NCI-H345 (cell line): ENCODE measurements around the gene TRIO.
"Not testable (repeated sequence)": the region's sequence is repeated elsewhere in the genome, so short reads cannot be mapped to it uniquely, and the experiment has no call there.

Experiments used
- DNase-seq: peaks from one replicate; lab custom pipeline; 2025; lab: John Stamatoyannopoulos, UW

TRIO gene

GRCh38 chr5:14186059-14186830 is 43.1 kb downstream of the TRIO start:
- no peak for DNase-seq

DNA sequence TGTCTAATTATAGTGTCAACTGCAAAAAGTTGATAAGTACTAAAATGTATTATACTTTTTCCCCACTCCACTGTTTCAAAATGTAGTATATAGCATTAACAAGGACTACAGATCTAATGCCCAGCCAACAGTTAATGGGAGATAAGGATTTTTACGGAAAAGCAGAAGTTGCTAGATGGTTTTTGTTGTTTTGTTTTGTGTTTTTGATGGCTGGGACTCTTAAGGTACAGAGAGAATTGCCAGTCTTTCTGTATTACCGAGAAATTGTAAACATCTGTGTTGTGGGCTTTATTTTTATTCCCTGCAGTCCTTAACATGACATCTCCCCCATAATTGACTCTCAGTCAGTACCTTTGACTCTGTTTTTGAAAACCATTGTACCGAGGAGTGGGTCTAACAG is 44.0 kb downstream of the TRIO start:
- no peak for DNase-seq

- no peak for DNase-seq
These were observed 44.5 kb downstream of the TRIO start for GRCh38 chr5:14187660-14188059.

DNA sequence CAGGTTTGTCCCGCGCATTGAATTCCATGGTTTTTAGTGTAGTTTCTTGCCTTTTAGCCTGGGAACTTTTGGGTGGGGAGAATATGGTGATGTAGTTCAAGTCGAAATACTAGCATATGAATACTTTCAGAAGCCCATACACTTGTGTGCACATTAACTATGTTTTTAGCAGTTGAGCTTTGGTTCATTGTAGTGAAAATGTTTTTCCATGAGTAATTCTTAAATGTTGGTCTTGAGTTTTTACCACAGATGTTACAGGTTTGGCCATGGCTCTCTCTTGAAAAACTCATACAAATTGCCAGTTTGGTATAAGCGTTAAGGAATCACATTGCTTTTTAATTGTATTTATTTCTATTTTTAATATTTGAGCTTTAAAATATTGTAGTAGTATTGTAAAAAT is 45.6 kb downstream of the TRIO start:
- no peak for DNase-seq

DNA sequence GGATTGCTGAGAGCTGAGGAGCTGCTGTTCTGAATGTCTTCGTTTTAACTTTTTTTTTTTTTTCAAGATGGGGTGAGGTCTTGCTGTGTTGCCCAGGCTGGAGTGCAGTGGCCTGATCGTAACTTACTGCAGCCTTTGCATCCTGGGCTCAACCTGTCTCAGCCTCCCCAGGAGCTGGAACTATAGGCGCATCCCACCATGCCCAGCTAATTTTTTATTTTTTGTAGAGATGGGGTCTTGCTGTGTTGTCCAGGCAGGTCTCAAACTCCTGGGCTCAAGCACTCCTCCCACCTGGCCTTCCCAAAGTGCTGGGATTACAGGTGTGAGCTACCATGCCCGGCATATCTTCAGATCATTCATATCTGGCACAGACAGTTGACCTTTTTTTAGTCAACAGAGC is 46.5 kb downstream of the TRIO start:
- DNase-seq = no peak

DNA sequence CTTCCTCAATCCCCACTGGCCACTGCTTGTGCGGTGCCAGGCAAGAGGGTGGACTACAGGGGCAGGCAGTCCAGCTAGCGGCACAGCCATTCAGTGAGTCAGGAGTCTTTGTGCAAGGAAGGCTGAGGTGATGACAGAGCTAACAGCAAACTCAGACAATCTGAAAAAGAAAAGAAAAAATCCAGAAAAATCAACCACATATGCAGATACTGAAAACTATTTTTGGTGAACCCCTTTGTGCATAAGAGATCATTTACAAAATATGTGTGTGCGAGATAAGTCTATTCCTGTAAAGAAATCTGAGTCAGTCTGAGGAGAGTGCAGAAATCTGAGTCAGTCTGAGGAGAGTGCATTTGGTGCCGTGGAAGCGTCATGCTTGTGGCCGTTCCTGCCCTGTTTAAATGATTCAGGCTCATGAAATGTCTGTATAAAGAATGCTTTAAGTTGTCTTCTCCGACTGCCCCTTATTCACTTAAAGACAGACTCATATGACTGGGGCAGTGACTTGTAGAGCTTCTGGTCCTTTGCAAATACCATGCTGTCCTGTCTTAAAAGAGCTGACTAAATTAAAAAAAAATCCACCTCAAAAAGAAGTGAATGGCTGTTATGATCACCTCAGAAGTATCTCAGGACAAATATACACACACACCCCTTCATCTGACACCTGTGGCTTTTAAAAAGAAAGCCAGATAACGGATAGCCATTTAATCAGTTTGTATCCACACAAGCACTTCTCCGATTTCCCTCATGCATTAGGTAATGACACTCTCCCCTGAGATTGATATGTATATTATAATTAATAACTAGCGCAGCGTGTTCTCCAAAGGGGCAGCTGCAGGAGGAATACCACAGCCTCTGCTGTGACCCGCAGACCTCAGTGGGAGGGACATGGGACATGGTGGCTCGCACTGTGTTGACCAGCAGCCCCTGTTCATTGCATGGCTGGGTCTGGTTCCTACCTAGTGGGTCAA is 47.3 kb downstream of the TRIO start:
- no peak for DNase-seq

GRCh38 chr5:14191325-14191724 is 48.2 kb downstream of the TRIO start:
- no peak for DNase-seq

- no peak for DNase-seq
These were observed 50.4 kb downstream of the TRIO start for GRCh38 chr5:14193496-14193895.

- no peak for DNase-seq
These were observed 52.4 kb downstream of the TRIO start for GRCh38 chr5:14195588-14195987.

DNA sequence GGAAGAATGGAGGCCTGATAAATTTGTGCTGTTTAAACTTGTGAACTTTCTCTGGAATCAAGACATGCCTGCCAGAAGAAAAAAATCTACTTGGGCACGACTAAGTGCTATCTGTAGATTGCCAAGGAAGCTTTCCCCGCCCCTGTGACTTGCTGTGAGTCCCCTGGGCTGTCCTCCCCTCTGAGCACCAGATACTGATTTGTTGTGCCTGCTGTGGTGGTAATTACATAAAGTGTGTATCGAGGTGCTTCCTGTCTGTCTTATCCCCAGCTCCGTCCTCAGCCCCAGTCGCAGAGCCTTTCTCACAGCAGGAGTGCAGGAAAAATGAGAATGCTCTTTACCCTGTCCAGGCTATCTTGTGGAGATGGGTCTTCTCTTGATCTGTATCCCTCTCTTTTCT is 53.9 kb downstream of the TRIO start:
- DNase-seq = no peak

GRCh38 chr5:14199902-14200301 is 56.8 kb downstream of the TRIO start:
- DNase-seq = peak; percentile 48

- DNase-seq = no peak
These were observed 57.3 kb downstream of the TRIO start for GRCh38 chr5:14200312-14200990.

DNA sequence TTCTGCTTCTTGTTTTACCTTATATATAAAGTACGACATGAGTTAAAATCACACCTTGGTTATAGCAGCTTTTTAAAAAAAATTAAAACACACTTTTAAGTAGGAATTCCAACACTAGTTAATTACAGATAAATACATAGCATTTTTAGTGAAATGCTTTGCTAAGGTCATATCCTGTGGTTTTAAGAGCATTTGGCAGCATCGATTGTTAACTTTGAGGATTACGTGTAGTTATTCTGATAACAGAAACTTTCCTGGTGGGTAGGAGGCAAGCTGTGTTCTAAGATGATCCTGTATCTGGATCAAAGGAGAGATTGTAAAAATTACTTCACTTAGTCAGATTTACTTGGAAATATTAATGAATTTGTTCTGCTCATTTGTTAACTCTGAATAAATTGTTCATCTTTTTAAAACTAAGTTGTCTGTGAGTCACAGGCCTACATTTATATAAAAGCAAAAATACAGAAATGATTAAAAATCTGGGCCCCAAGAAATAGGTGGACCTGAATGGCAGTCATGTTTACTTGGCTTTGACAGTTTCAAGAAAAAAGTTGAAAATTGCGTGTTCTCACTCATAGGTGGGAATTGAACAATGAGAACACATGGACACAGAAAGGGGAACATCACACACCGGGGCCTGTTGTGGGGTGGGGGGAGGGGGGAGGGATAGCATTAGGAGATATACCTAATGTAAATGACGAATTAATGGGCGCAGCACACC is 58.3 kb downstream of the TRIO start:
- no peak for DNase-seq

DNA sequence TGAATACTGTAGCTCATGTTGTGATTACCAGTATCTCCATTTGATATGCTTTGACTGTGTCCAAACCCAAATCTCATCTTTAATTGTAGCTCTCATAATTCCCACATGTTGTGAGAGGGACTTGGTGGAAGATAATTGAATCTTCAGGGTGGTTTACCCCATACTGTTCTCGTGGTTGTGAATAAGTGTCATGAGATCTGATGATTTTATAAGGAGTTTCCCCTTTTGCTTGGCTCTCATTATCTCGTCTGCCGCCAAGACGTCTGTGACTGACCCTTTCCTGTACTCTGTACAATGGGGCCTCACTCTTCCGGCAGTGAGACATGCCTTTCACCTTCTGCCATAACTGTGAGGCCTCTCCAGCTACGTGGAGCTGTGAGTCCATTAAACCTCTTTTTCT is 59.3 kb downstream of the TRIO start:
- no peak for DNase-seq

GRCh38 chr5:14204011-14204670 is 61.0 kb downstream of the TRIO start:
- no peak for DNase-seq

DNA sequence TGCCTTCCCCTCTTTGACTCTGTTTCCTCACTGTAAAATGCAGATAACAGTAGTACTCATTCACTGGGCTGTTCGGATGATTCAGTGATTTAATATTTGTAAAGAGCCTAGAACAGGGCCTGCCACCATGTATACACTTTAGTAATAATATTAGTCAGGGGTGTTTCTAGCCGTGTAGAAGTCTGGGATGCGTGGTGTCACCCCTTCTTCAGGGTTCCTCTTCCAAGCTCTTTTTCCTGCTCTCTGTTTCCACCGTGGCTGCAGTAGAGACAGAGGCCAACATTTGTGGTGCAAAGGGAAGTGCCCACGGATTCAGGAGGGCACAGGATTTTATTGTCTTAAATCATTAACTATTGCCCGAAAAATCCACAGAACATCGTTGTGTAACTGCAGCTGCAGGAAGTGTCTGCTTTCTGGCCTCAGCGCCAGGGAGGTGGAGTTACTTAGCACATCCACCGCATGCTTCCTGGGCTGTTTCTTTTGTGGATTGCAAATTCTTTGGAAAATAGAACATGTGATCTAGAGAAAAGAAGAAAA is 61.7 kb downstream of the TRIO start:
- DNase-seq = no peak

DNA sequence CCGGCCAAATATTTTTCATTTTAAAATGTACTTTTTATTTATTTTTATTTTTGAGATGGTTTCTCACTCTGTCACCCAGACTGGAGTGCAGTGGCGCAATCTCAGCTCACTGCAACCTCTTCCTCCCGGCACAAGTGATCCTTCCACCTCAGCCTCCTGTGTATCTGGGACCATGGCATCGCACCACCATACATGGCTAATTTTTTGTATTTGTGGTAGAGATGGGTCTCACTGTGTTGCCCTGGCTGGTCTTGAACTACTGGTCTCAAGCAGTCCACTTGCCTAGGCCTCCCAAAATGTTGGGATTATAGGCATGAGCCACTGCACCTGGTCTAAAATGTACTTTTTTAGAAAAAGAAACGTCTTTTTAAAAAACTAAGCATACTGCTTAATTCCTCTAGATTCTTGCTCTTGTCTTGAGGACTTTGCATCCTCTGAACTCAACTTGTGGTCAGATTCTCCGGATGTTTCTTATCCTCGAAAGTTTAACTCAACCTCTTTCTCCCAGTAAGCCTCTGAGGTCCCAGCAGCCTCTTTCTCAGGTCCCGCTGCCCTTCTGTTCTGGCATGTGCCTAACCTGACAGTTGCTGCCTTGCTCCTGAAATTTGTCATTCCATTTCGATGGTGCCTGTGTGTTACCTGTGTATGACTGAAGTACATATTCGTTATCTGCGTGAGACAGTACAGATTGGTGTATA is 63.0 kb downstream of the TRIO start:
- DNase-seq = no peak

- DNase-seq = not testable (repeated sequence)
These were observed 64.3 kb downstream of the TRIO start for GRCh38 chr5:14207428-14207827.

DNA sequence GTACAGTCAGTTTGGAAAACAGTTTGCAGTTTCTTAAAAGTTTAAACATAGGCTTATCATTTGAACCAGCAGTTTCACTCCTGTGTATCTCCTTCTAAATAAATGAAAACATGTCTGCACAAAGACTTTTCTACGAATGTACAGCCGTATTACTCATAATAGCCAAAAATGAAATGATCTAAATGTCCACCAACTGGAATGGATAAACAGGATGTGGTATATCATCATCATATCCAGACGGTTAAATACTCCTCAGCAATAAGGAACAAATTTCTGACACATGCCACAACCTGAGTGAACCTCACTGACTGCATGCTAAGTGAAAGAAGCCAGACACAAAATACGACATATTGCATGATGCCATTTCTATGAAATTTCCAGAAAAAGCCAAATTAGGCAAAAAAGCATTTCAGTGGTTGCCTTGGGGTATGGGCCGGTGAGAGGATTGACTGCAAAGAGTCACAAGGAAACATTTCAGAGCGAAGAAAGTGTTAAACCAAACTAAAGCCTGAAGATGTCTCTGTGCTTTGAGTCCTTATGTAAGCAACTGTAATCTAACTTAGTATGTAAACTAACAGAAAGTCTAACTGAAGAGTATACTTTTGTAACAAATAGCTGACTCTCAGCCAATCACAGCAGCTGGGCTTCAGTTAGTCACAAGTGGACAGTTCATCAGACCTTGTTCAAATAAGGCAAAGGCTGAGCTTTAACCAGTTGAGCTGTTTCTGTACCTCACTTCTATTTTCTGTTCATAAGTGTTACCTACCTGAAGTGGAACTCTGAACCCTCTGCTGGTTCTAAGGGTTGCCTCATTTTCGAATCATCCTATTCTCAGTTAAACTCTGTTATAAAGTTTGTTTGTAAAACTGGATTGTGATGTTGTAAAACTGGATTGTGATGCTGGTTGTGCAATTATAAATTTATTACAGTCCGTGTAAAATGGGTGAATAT is 65.2 kb downstream of the TRIO start:
- no peak for DNase-seq
